ENCODE measurements around the gene MDM2. TPM values are rescaled to one million over a fixed set of nuclear protein-coding genes. Genes with fewer than 3 reads are reported as not detected.

MDM2 gene
- total and polyA plus RNA-seq, 9 of the 15 experiments (the other 6 are each of a cell fraction or from before 2014, with no cell fraction given) = 13.6 to 100 (median 49.0) TPM

GRCh38 chr12:68815928-68816800, 8.2 kb downstream of the MDM2 start:
- ATAC-seq (no peak), DNase-seq (ENCODE audit: extremely low read depth in 1 of 4, low spot score in 3 of 4) (no peak), FAIRE-seq (no peak)
- Histone ChIP-seq H3K9ac (ENCODE audit: insufficient read depth in 1 of 2, low read depth in 2 of 2, low read length in 2 of 2) (no peak overlapping the region), H3K36me3 (ENCODE audit: control insufficient read depth, insufficient read depth, low read length) (peaks cover 88% of the 10 kb centered on the region), H3K4me1 (replicated peaks in 1 of 2; ENCODE audit: control insufficient read depth in 2 of 2, insufficient read depth in 2 of 2, low read length in 2 of 2) (peaks cover 0 to 13% of the 10 kb centered on the region in 2 experiments; a peak in 4 of 5 replicates), H4K20me1 (replicated peaks; ENCODE audit: control insufficient read depth, insufficient read depth, low read length) (peaks cover 5% of the 10 kb centered on the region; the same call in 1 of the 2 replicates), H3K4me2 (ENCODE audit: insufficient read depth, low read length) (no peak overlapping the region), H3K27me3 (ENCODE audit: control insufficient read depth in 2 of 2, insufficient read depth in 2 of 2, low read length in 2 of 2) (no peaks in the 10 kb centered on the region), H3K4me3 (no peak overlapping the region), H3K79me2 (ENCODE audit: control insufficient read depth, insufficient read depth, low read length) (peaks cover 70% of the 10 kb centered on the region), H3K9me1 (ENCODE audit: control insufficient read depth, insufficient read depth, low read length) (no peaks in the 10 kb centered on the region), H3K27ac (ENCODE audit: extremely low read depth, low read depth, low read length) (no peak overlapping the region), H3K9me3 (replicated peaks; ENCODE audit: control insufficient read depth, insufficient read depth, low read depth, low read length) (no peaks in the 10 kb centered on the region), H2AFZ (ENCODE audit: low read depth, low read length) (no peak overlapping the region)
- intact Hi-C loops (cut with micrococcal nuclease) = no loop called here
- BruUV-seq (replicated peaks) = no TSS peak
- ChIA-PET CTCF (ENCODE audit: low intra/inter-chr PET ratio) (no interaction called here), POLR2A (interaction anchor here (0.9 to 6.7 kb wide), 3 partner anchors 8 to 14 kb away, joined by 4 to 41 read pairs (median 5); partner anchors contain the start of gene MDM2)
- in situ Hi-C loops (cut with MboI) = no loop called here
- 92% methylated on average over 5 of the region's 8 CpGs for WGBS (ENCODE audit: insufficient coverage, low coverage, missing lambda C conversion rate)
- no peak for TF ChIP-seq SMAD3 (CRISPR knock-in tag; conservative IDR thresholded peaks at IDR 0.05)
- TF ChIP-seq ZNF121 (CRISPR knock-in tag; conservative IDR thresholded peaks at IDR 0.05) = no peak
- no peak for TF ChIP-seq IFI16 (CRISPR knock-in tag; IDR thresholded peaks at IDR 0.05)
- TF ChIP-seq NUFIP1 (IDR thresholded peaks at IDR 0.05; ENCODE audit: partially characterized antibody) = no peak
- no peak for TF ChIP-seq NFIC (IDR thresholded peaks at IDR 0.05)
- TF ChIP-seq SAFB2 (IDR thresholded peaks at IDR 0.05; ENCODE audit: borderline replicate concordance, low read depth, low read length, severe bottlenecking) = no peak
- no peak for TF ChIP-seq ZNF24 (IDR thresholded peaks at IDR 0.05)
- no peak for TF ChIP-seq PBX2 (CRISPR knock-in tag; IDR thresholded peaks at IDR 0.05; ENCODE audit: low read depth)
- TF ChIP-seq PBX2 (tag; conservative IDR thresholded peaks at IDR 0.05; ENCODE audit: low read depth) = peak; percentile 53
- TF ChIP-seq PTTG1 (tag; IDR thresholded peaks at IDR 0.05; ENCODE audit: low read depth) = no peak
- TF ChIP-seq ZFP36 (IDR thresholded peaks at IDR 0.05; ENCODE audit: low read depth, low read length, partially characterized antibody) = no peak
- no peak for TF ChIP-seq PREB (CRISPR knock-in tag; IDR thresholded peaks at IDR 0.05)
- no peak for TF ChIP-seq MAFF (IDR thresholded peaks at IDR 0.05; ENCODE audit: low read length)
- peak; percentile 64 for TF ChIP-seq MEIS2 (IDR thresholded peaks at IDR 0.05; ENCODE audit: partially characterized antibody)

All from K562 (cell line).